MM.1S (cell line): ENCODE data around the gene AMZ1.

ENCODE experiments used
- CTCF ChIP-seq: fragments of 300-600 bp; sonication (generic); IDR thresholded peaks from 2 replicates; pipeline ENCODE4 v1.5.1; 2016; ENCODE audit warnings: antibody characterized with exemption, low read length, mixed read lengths
- EZH2 ChIP-seq: fragments of 300-600 bp; sonication (generic); optimal IDR thresholded peaks from 2 replicates; pipeline ENCODE3; 2017; ENCODE audit warnings: low read depth, mild to moderate bottlenecking, antibody characterized with exemption, low read length, mixed read lengths
- EZH2phosphoT487 ChIP-seq: fragments of 300-600 bp; sonication (generic); IDR thresholded peaks from 2 replicates; pipeline ENCODE4 v1.6.1; 2018; ENCODE audit warnings: antibody characterized with exemption, low read length

- TF ChIP-seq CTCF (no peak), EZH2 (no peak), EZH2phosphoT487 (no peak)
Measured at GRCh38 chr7:2698581-2699288, 10.7 kb downstream of the AMZ1 start.
